AG04449 (cell line): ENCODE results near the gene ABHD8.

Experiments
- CTCF ChIA-PET: fragments of 350-600 bp; formaldehyde crosslinking; extraction: SDS; loops from one replicate; lab custom pipeline; 2021; ENCODE audit warnings: antibody characterized with exemption; lab: Yijun Ruan, JAX
- POLR2A ChIA-PET: fragments of 400-600, 350-600 bp; formaldehyde crosslinking; extraction: SDS; loops from one replicate; lab custom pipeline; 2020; ENCODE audit warnings: antibody characterized with exemption, inconsistent platforms; lab: Yijun Ruan, JAX
- DNase-seq: peaks from one replicate; pipeline ENCODE4 v3.0.0-alpha.2; 2010; ENCODE audit warnings: low read depth, low spot score
- H3K4me3 ChIP-seq: 2 replicates; pipeline ENCODE4 v1.5.1; 2011; ENCODE audit warnings: low read depth, mild to moderate bottlenecking, control low read depth, low read length
- CTCF ChIP-seq: IDR thresholded peaks from one replicate; pipeline ENCODE4 v1.5.1; 2011; ENCODE audit warnings: mild to moderate bottlenecking, moderate library complexity, low read length, control low read depth, inconsistent platforms; ENCODE audit not compliant: insufficient read depth; ENCODE audit errors: missing control alignments

Gene ABHD8

GRCh38 chr19:17334414-17335409 lies 31.5 kb upstream of the ABHD8 start, which contains the start of gene ANO8:
ANO8 (minus strand) TSS chr19:17334855; CDS start chr19:17334670, 185 bp downstream.
- ChIA-PET CTCF (interaction anchor here (1.2 to 2.0 kb wide), 10 partner anchors 11 to 131 kb away, joined by 4 to 12 read pairs (median 5); partner anchors contain the start of gene MRPL34), POLR2A (interaction anchor here (1.0 to 1.4 kb wide), 3 partner anchors 9 to 85 kb away, joined by 3 to 4 read pairs (median 4); partner anchors contain the start of genes DDA1 and MVB12A)
- TF ChIP-seq CTCF = no peak
- DNase-seq = peak; percentile 93
- peak within 1 kb of the TSS; percentile 71 for H3K4me3 ChIP-seq

- TF ChIP-seq CTCF = no peak
- no peak for DNase-seq
- ChIA-PET CTCF (interaction anchor here (0.9 to 1.6 kb wide), 7 partner anchors 8 to 74 kb away, joined by 3 to 7 read pairs (median 4); partner anchors contain the start of gene MRPL34), POLR2A (interaction anchor here (0.8 to 1.4 kb wide), 4 partner anchors 8 to 86 kb away, joined by 3 to 4 read pairs (median 4); partner anchors contain the start of gene MVB12A)
- peak overlapping the region; percentile 71 for H3K4me3 ChIP-seq
Observed at GRCh38 chr19:17333611-17334413, 30.6 kb upstream of the ABHD8 start.

GRCh38 chr19:17332677-17333581 lies 29.7 kb upstream of the ABHD8 start:
- no peak overlapping the region for H3K4me3 ChIP-seq
- CTCF ChIA-PET = interaction anchor here (0.9 to 2.5 kb wide), 10 partner anchors 9 to 134 kb away, joined by 3 to 11 read pairs (median 4); partner anchors contain the start of gene MRPL34
- POLR2A ChIA-PET = interaction anchor here (0.8 to 1.4 kb wide), 2 partner anchors 24 to 86 kb away, joined by 3 to 4 read pairs; no protein-coding TSS in a partner anchor
- TF ChIP-seq CTCF = no peak
- no peak for DNase-seq

- ChIA-PET POLR2A (no interaction called here), CTCF (interaction anchor here (1.3 to 2.5 kb wide), 3 partner anchors 54 to 135 kb away, joined by 4 to 11 read pairs (median 6); no protein-coding TSS in a partner anchor)
- H3K4me3 ChIP-seq = no peak overlapping the region
- no peak for TF ChIP-seq CTCF
- DNase-seq = no peak
Observed at GRCh38 chr19:17332360-17332676, 29.1 kb upstream of the ABHD8 start.

- POLR2A ChIA-PET = no interaction called here
- no peak for TF ChIP-seq CTCF
- no peak overlapping the region for H3K4me3 ChIP-seq
- CTCF ChIA-PET = interaction anchor here (1.2 to 2.5 kb wide), 3 partner anchors 15 to 136 kb away, joined by 3 to 11 read pairs (median 4); no protein-coding TSS in a partner anchor
- no peak for DNase-seq
Observed at GRCh38 chr19:17331045-17331558, 27.9 kb upstream of the ABHD8 start.
